IMR-90 (cell line): Measurements from ENCODE around the gene ADAM12. TPM values are rescaled to one million over a fixed set of nuclear protein-coding genes. Genes with fewer than 3 reads are reported as not detected.
A peak's percentile ranks its signal among the peaks of the same experiment; 100 is the strongest.

Source experiments
- ATAC-seq: fragments of 200-7000 bp; cut with Tn5 transposase; 2 replicates; pipeline ENCODE4 v1.9.1; 2020; ENCODE audit warnings: low read depth, mild to moderate bottlenecking, moderate library complexity
- BruUV-seq: library from RNA; stranded (reverse); fragments of 400-500 nt; replicated peaks from 2 replicates; lab custom pipeline; 2021; lab: Mats Ljungman, UMichigan
- CTCF ChIA-PET: fragments of 300-600 bp; formaldehyde crosslinking; extraction: SDS; loops from one replicate; lab custom pipeline; 2021; ENCODE audit warnings: antibody characterized with exemption; lab: Yijun Ruan, JAX
- POLR2A ChIA-PET: fragments of 300-600 bp; sonication (Branson Sonifier 250); formaldehyde crosslinking; loops from one replicate; lab custom pipeline; 2022; ENCODE audit warnings: antibody characterized with exemption; ENCODE audit not compliant: unreplicated experiment; lab: Charles Lee
- DNase-seq: peaks from one replicate; pipeline ENCODE4 v3.0.0; 2013
- H2AFZ ChIP-seq: replicated peaks from 2 replicates; pipeline ENCODE3; 2013; ENCODE audit warnings: low read length, mild to moderate bottlenecking; ENCODE audit not compliant: poor library complexity
- H2AK5ac ChIP-seq: 2 replicates; pipeline ENCODE4 v1.6.1; 2013; ENCODE audit warnings: low read depth, low read length, inconsistent platforms
- H2AK9ac ChIP-seq: replicated peaks from 2 replicates; pipeline ENCODE3; 2013; ENCODE audit warnings: mild to moderate bottlenecking, low read depth, low read length, moderate library complexity; ENCODE audit not compliant: poor library complexity
- H2BK120ac ChIP-seq: 2 replicates; pipeline ENCODE4 v1.6.1; 2013; ENCODE audit warnings: low read depth, low read length, inconsistent platforms
- H2BK15ac ChIP-seq: 3 replicates; pipeline ENCODE4 v1.6.1; 2013; ENCODE audit warnings: low read depth, low read length, inconsistent platforms
- H2BK20ac ChIP-seq: 2 replicates; pipeline ENCODE4 v1.6.1; 2013; ENCODE audit warnings: low read depth, mild to moderate bottlenecking, inconsistent platforms, low read length, moderate library complexity
- H2BK5ac ChIP-seq: 2 replicates; pipeline ENCODE4 v1.6.1; 2013; ENCODE audit warnings: mild to moderate bottlenecking, low read depth, low read length, inconsistent platforms; ENCODE audit not compliant: poor library complexity, severe bottlenecking
- H3K14ac ChIP-seq: replicated peaks from 2 replicates; pipeline ENCODE4 v1.6.1; 2013; ENCODE audit warnings: low read depth, low read length, inconsistent platforms
- H3K18ac ChIP-seq: 2 replicates; pipeline ENCODE4 v1.6.1; 2013; ENCODE audit warnings: low read depth, low read length, control low read depth
- H3K23ac ChIP-seq: 2 replicates; pipeline ENCODE4 v1.6.1; 2013; ENCODE audit warnings: low read depth, low read length, inconsistent platforms
- H3K27ac ChIP-seq: 2 replicates; pipeline ENCODE4 v1.5.1; 2013; ENCODE audit warnings: mild to moderate bottlenecking, control low read depth, low read length; ENCODE audit not compliant: insufficient read depth
- H3K27me3 ChIP-seq: 2 replicates; pipeline ENCODE4 v1.6.1; 2013; ENCODE audit warnings: low read length; ENCODE audit not compliant: control insufficient read depth, insufficient read depth
- H3K36me3 ChIP-seq: 2 replicates; pipeline ENCODE4 v1.6.1; 2013; ENCODE audit warnings: low read length, mixed read lengths; ENCODE audit not compliant: control insufficient read depth, insufficient read depth
- H3K4ac ChIP-seq: 2 replicates; pipeline ENCODE4 v1.6.1; 2013; ENCODE audit warnings: low read depth, low read length, inconsistent platforms
- H3K4me1 ChIP-seq: 2 replicates; pipeline ENCODE4 v1.6.1; 2013; ENCODE audit warnings: low read length, mixed read lengths; ENCODE audit not compliant: control insufficient read depth, insufficient read depth
- H3K4me2 ChIP-seq: 2 replicates; pipeline ENCODE4 v1.6.1; 2013; ENCODE audit warnings: low read depth, mild to moderate bottlenecking, control low read depth, low read length, moderate library complexity
- H3K4me3 ChIP-seq: 2 replicates; pipeline ENCODE4 v1.5.1; 2013; ENCODE audit warnings: low read depth, mild to moderate bottlenecking, control low read depth, low read length, moderate library complexity; ENCODE audit not compliant: insufficient read depth
- H3K56ac ChIP-seq: 2 replicates; pipeline ENCODE4 v1.6.1; 2013; ENCODE audit warnings: low read length, inconsistent platforms; ENCODE audit not compliant: insufficient read depth; ENCODE audit errors: extremely low read depth
- H3K79me1 ChIP-seq, 2 experiments: 2 replicates each; pipeline ENCODE4 v1.6.1; 2013; ENCODE audit warnings: low read length in 2 of 2, inconsistent platforms in 1 of 2, low read depth in 1 of 2
- H3K9ac ChIP-seq: 2 replicates; pipeline ENCODE4 v1.6.1; 2013; ENCODE audit warnings: low read depth, low read length, control low read depth
- H3K9me1 ChIP-seq: 2 replicates; pipeline ENCODE4 v1.6.1; 2013; ENCODE audit warnings: low read length, inconsistent platforms; ENCODE audit not compliant: insufficient read depth
- H3K9me3 ChIP-seq: 2 replicates; pipeline ENCODE4 v1.6.1; 2013; ENCODE audit warnings: low read length; ENCODE audit not compliant: control insufficient read depth, insufficient read depth
- H4K20me1 ChIP-seq: 2 replicates; pipeline ENCODE4 v1.6.1; 2013; ENCODE audit warnings: low read length, inconsistent platforms; ENCODE audit not compliant: insufficient read depth
- H4K5ac ChIP-seq: 2 replicates; pipeline ENCODE4 v1.6.1; 2013; ENCODE audit warnings: mild to moderate bottlenecking, low read depth, low read length, control low read depth
- H4K8ac ChIP-seq, 2 experiments: 2 replicates each; pipeline ENCODE4 v1.6.1; 2013; ENCODE audit warnings: low read depth in 2 of 2, low read length in 2 of 2, control low read depth in 1 of 2, inconsistent platforms in 1 of 2
- H4K91ac ChIP-seq: 2 replicates; pipeline ENCODE4 v1.6.1; 2013; ENCODE audit warnings: low read depth, low read length, inconsistent platforms; ENCODE audit not compliant: insufficient read depth
- BHLHE40 ChIP-seq: fragments of 150-350 bp; IDR thresholded peaks from 2 replicates; pipeline ENCODE4 v1.6.1; 2016; ENCODE audit warnings: mild to moderate bottlenecking, low read depth, low read length
- CEBPB ChIP-seq: IDR thresholded peaks from 2 replicates; pipeline ENCODE4 v1.6.1; 2012; ENCODE audit warnings: low read depth, low read length, improper control_type of control experiment
- CHD1 ChIP-seq: IDR thresholded peaks from 2 replicates; pipeline ENCODE4 v1.6.1; 2012; ENCODE audit warnings: low read depth, low read length, improper control_type of control experiment
- FOS ChIP-seq: fragments of 150-350 bp; IDR thresholded peaks from 2 replicates; pipeline ENCODE4 v1.6.1; 2016; ENCODE audit warnings: low read depth, low read length
- MAFK ChIP-seq: IDR thresholded peaks from 2 replicates; pipeline ENCODE4 v1.6.1; 2012; ENCODE audit warnings: low read depth, low read length, improper control_type of control experiment
- MAZ ChIP-seq: IDR thresholded peaks from 2 replicates; pipeline ENCODE4 v1.6.1; 2012; ENCODE audit warnings: low read depth, mild to moderate bottlenecking, low read length, improper control_type of control experiment, moderate library complexity, borderline replicate concordance
- MXI1 ChIP-seq: IDR thresholded peaks from 2 replicates; pipeline ENCODE4 v1.6.1; 2012; ENCODE audit warnings: low read depth, mild to moderate bottlenecking, low read length, moderate library complexity, borderline replicate concordance
- NFE2L2 ChIP-seq: fragments of 150-350 bp; IDR thresholded peaks from 2 replicates; pipeline ENCODE4 v1.6.1; 2016; ENCODE audit warnings: low read depth, mild to moderate bottlenecking, low read length
- POLR2A ChIP-seq: IDR thresholded peaks from 2 replicates; pipeline ENCODE4 v1.6.1; 2012; ENCODE audit warnings: mild to moderate bottlenecking, low read depth, low read length
- RAD21 ChIP-seq: IDR thresholded peaks from 2 replicates; pipeline ENCODE4 v1.6.1; 2012; ENCODE audit warnings: low read length, improper control_type of control experiment
- RCOR1 ChIP-seq: IDR thresholded peaks from 2 replicates; pipeline ENCODE4 v1.6.1; 2012; ENCODE audit warnings: mild to moderate bottlenecking, low read length, improper control_type of control experiment; ENCODE audit not compliant: insufficient replicate concordance
- RFX5 ChIP-seq: IDR thresholded peaks from 2 replicates; pipeline ENCODE4 v1.8.0; 2012; ENCODE audit warnings: low read depth, mild to moderate bottlenecking, low read length, moderate library complexity
- SMC3 ChIP-seq: fragments of 150-350 bp; IDR thresholded peaks from 2 replicates; pipeline ENCODE4 v1.6.1; 2016; ENCODE audit warnings: low read depth, mild to moderate bottlenecking, antibody characterized with exemption, low read length, moderate library complexity
- WGBS, 2 experiments: methylation state at CpG; one replicate each; pipeline versions ENCODE4 v1.1.5 to v1.1.7; 2013; ENCODE audit warnings: missing lambda C conversion rate in 2 of 2; ENCODE audit not compliant: insufficient read length in 1 of 2; ENCODE audit errors: extremely low coverage in 2 of 2; 5-methylcytosine and 5-hydroxymethylcytosine counted together
- dilution Hi-C: fragments of 300-500 bp; cut with HindIII; formaldehyde crosslinking; loops from one replicate; pipeline ENCODE4 v1.14.3; 2018; ENCODE audit warnings: low sequenced_read_pairs; ENCODE audit not compliant: unreplicated experiment
- in situ Hi-C: fragments of 300-500 bp; cut with MboI; formaldehyde crosslinking; loops from 3 replicates; pipeline ENCODE4 v1.14.3; 2019; ENCODE audit warnings: low sequenced_read_pairs, inconsistent platforms, mixed read lengths
- intact Hi-C: fragments of 100-400 bp; cut with micrococcal nuclease; formaldehyde crosslinking; loops from 2 replicates; pipeline ENCODE4 v1.10.0; 2022
- polyA plus RNA-seq, 3 experiments: library from polyadenylated mRNA; depleted of rRNA; stranded (reverse); fragments of >200 nt; gene quantifications; 2 replicates each; pipeline ENCODE4 v1.2.3, GENCODE V29; 2012; ENCODE audit warnings: low replicate concordance in 1 of 3
- total RNA-seq: library from RNA; depleted of rRNA; stranded (reverse); fragments of >200 nt; gene quantifications from 2 replicates; pipeline ENCODE4 v1.2.3, GENCODE V29; 2012
- TF ChIP-seq, protein P1 (sequence below): conservative IDR thresholded peaks from 2 replicates; pipeline ENCODE4 v1.5.1; 2012; ENCODE audit warnings: mild to moderate bottlenecking, low read depth, low read length, improper control_type of control experiment
- TF ChIP-seq, protein P2 (sequence below): fragments of 150-350 bp; IDR thresholded peaks from 2 replicates; pipeline ENCODE4 v1.6.1; 2016; ENCODE audit warnings: low read depth, mild to moderate bottlenecking, low read length, moderate library complexity, borderline replicate concordance
- TF ChIP-seq, protein P3 (sequence below): fragments of 150-350 bp; IDR thresholded peaks from 2 replicates; pipeline ENCODE4 v1.6.1; 2017; ENCODE audit warnings: mild to moderate bottlenecking, antibody characterized with exemption, low read length, low read depth

Gene ADAM12
- total and polyA plus RNA-seq, 2 of the 4 experiments (the other 2 are of a cell fraction): 9.6 to 10.2 TPM

GRCh38 chr10:126245501-126245900 is 142.8 kb downstream of the ADAM12 start:
- Histone ChIP-seq H3K4me1 (peaks cover 20% of the 10 kb centered on the region), H3K27ac (no peak overlapping the region), H3K9me1 (peaks cover 23% of the 10 kb centered on the region), H3K4ac (peak overlapping the region; percentile 21; the same call in 1 of the 2 replicates), H3K36me3 (no peaks in the 10 kb centered on the region), H4K8ac (no peak overlapping the region), H4K91ac (peak overlapping the region; percentile 25; the same call in 1 of the 2 replicates), H2AK9ac (no peak overlapping the region), H2BK20ac (no peak overlapping the region; the same call in 1 of the 2 replicates), H3K27me3 (no peaks in the 10 kb centered on the region), H3K9me3 (no peaks in the 10 kb centered on the region), H3K4me2 (no peak overlapping the region), H3K14ac (no peak overlapping the region; the same call in 1 of the 2 replicates), H3K4me3 (no peak overlapping the region), H2BK5ac (no peak overlapping the region), H2BK120ac (peak overlapping the region; percentile 44), H4K5ac (no peak overlapping the region), H2AFZ (no peak overlapping the region), H3K79me1 (no peaks in the 10 kb centered on the region; a peak in 1 of 4 replicates), H3K56ac (no peak overlapping the region), H3K9ac (no peak overlapping the region), H3K23ac (no peak overlapping the region), H3K18ac (no peak overlapping the region), H2BK15ac (peak overlapping the region; percentile 20; the same call in 1 of the 3 replicates), H4K20me1 (0 out of 2 replicates have a peak, but pooled peaks cover 3% of the 10 kb centered on the region), H2AK5ac (peak overlapping the region; percentile 14; the same call in 1 of the 2 replicates)
- POLR2A ChIA-PET: no interaction called here
- CTCF ChIA-PET: no interaction called here
- TF ChIP-seq, protein P1, sequence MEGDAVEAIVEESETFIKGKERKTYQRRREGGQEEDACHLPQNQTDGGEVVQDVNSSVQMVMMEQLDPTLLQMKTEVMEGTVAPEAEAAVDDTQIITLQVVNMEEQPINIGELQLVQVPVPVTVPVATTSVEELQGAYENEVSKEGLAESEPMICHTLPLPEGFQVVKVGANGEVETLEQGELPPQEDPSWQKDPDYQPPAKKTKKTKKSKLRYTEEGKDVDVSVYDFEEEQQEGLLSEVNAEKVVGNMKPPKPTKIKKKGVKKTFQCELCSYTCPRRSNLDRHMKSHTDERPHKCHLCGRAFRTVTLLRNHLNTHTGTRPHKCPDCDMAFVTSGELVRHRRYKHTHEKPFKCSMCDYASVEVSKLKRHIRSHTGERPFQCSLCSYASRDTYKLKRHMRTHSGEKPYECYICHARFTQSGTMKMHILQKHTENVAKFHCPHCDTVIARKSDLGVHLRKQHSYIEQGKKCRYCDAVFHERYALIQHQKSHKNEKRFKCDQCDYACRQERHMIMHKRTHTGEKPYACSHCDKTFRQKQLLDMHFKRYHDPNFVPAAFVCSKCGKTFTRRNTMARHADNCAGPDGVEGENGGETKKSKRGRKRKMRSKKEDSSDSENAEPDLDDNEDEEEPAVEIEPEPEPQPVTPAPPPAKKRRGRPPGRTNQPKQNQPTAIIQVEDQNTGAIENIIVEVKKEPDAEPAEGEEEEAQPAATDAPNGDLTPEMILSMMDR: no peak
- TF ChIP-seq NFE2L2 (no peak), CHD1 (no peak), POLR2A (no peak), RCOR1 (no peak), FOS (no peak), CEBPB (no peak), SMC3 (no peak), MAFK (no peak), BHLHE40 (no peak), RAD21 (no peak), RFX5 (no peak), MAZ (no peak), MXI1 (no peak)
- TF ChIP-seq, protein P2, sequence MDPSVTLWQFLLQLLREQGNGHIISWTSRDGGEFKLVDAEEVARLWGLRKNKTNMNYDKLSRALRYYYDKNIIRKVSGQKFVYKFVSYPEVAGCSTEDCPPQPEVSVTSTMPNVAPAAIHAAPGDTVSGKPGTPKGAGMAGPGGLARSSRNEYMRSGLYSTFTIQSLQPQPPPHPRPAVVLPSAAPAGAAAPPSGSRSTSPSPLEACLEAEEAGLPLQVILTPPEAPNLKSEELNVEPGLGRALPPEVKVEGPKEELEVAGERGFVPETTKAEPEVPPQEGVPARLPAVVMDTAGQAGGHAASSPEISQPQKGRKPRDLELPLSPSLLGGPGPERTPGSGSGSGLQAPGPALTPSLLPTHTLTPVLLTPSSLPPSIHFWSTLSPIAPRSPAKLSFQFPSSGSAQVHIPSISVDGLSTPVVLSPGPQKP: no peak
- TF ChIP-seq, protein P3, sequence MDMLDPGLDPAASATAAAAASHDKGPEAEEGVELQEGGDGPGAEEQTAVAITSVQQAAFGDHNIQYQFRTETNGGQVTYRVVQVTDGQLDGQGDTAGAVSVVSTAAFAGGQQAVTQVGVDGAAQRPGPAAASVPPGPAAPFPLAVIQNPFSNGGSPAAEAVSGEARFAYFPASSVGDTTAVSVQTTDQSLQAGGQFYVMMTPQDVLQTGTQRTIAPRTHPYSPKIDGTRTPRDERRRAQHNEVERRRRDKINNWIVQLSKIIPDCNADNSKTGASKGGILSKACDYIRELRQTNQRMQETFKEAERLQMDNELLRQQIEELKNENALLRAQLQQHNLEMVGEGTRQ: no peak
- ATAC-seq (no peak), DNase-seq (no peak)
- intact Hi-C loops: loop anchor here (5.0 to 10.0 kb wide), 2 partner anchors 111 to 263 kb away; no protein-coding TSS in a partner anchor
- BruUV-seq: no TSS peak
- dilution Hi-C loops: no loop called here
- 100% methylated on average over 4 of the region's 4 CpGs; no CpG with 5 or more reads in 1 of the 2 experiments for WGBS, 2 experiments
- in situ Hi-C loops: no loop called here
